PC-9 (cell line): ENCODE data around the gene CD81.

Source experiments
- CTCF ChIP-seq: fragments of 200-600 bp; sonication (generic); conservative IDR thresholded peaks from 2 replicates; pipeline ENCODE4 v1.6.1; 2017; ENCODE audit warnings: mixed run types, antibody characterized with exemption, mild to moderate bottlenecking, moderate library complexity
- EZH2 ChIP-seq: fragments of 200-600 bp; sonication (generic); IDR thresholded peaks from 2 replicates; pipeline ENCODE4 v1.8.0; 2017; ENCODE audit warnings: antibody characterized with exemption, low read depth

GRCh38 chr11:2432628-2433071, 55.5 kb downstream of the CD81 start:
- no peak for TF ChIP-seq CTCF
- no peak for TF ChIP-seq EZH2
